HepG2 (cell line): Measurements from ENCODE around the gene GTF2I. TPM values are rescaled to one million over a fixed set of nuclear protein-coding genes. Genes with fewer than 3 reads are reported as not detected.

Experiments used
- CHD2 ChIP-seq: IDR thresholded peaks from 2 replicates; pipeline ENCODE4 v1.6.1; 2011; ENCODE audit warnings: low read depth, low read length, improper control_type of control experiment
- DMAP1 ChIP-seq: IDR thresholded peaks from 2 replicates; pipeline ENCODE4 v1.6.1; 2016
- FOXA1 ChIP-seq, 2 experiments: fragments of 450-650 bp in 1 of 2; sonication (generic) in 1 of 2; formaldehyde crosslinking in 1 of 2; IDR thresholded peaks; 2 replicates each; pipeline versions ENCODE4 v1.4.0 to v1.6.1; 2016 to 2020; ENCODE audit warnings: missing genetic modification reagents in 1 of 2
- HNF4A ChIP-seq: sonication (generic); formaldehyde crosslinking; IDR thresholded peaks from 2 replicates; pipeline ENCODE4 v1.4.0; 2020; ENCODE audit warnings: missing genetic modification reagents
- MED1 ChIP-seq: sonication (generic); formaldehyde crosslinking; IDR thresholded peaks from 2 replicates; pipeline ENCODE4 v1.4.0; 2020; ENCODE audit warnings: missing genetic modification reagents
- NKX3-1 ChIP-seq: sonication (generic); formaldehyde crosslinking; IDR thresholded peaks from 2 replicates; pipeline ENCODE4 v1.5.0; 2020; ENCODE audit warnings: missing genetic modification reagents
- PHF21A ChIP-seq: sonication (generic); formaldehyde crosslinking; IDR thresholded peaks from 2 replicates; pipeline ENCODE4 v1.5.0; 2020; ENCODE audit warnings: mild to moderate bottlenecking, missing genetic modification reagents
- RAD21 ChIP-seq: fragments of 450-650 bp; formaldehyde crosslinking; IDR thresholded peaks from 2 replicates; pipeline ENCODE4 v1.5.0; 2020; ENCODE audit warnings: mild to moderate bottlenecking
- RBFOX2 ChIP-seq: fragments of 200-400 bp; formaldehyde crosslinking; IDR thresholded peaks from 2 replicates; pipeline ENCODE4 v1.6.1; 2017; ENCODE audit warnings: low read depth, mild to moderate bottlenecking, low read length
- SAP130 ChIP-seq: IDR thresholded peaks from 2 replicates; pipeline ENCODE4 v1.6.1; 2016; ENCODE audit warnings: low read depth
- SMYD3 ChIP-seq: sonication (generic); formaldehyde crosslinking; IDR thresholded peaks from 2 replicates; pipeline ENCODE4 v1.8.1; 2023; ENCODE audit warnings: mild to moderate bottlenecking, missing genetic modification reagents
- SOX5 ChIP-seq: IDR thresholded peaks from 2 replicates; pipeline ENCODE4 v1.6.1; 2016; ENCODE audit warnings: borderline replicate concordance
- THAP11 ChIP-seq: IDR thresholded peaks from 2 replicates; pipeline ENCODE4 v1.6.1; 2016; ENCODE audit warnings: missing biosample characterization, missing genetic modification reagents
- YEATS4 ChIP-seq: sonication (generic); formaldehyde crosslinking; IDR thresholded peaks from 2 replicates; pipeline ENCODE4 v1.4.0; 2020; ENCODE audit warnings: missing genetic modification reagents, borderline replicate concordance
- ZBTB20 ChIP-seq: sonication (generic); formaldehyde crosslinking; IDR thresholded peaks from 2 replicates; pipeline ENCODE4 v1.8.1; 2023; ENCODE audit warnings: missing genetic modification reagents, low read depth, mild to moderate bottlenecking, borderline replicate concordance
- ZBTB7B ChIP-seq: sonication (generic); formaldehyde crosslinking; IDR thresholded peaks from 2 replicates; pipeline ENCODE4 v1.4.0; 2020; ENCODE audit warnings: missing genetic modification reagents
- ZNF260 ChIP-seq: sonication (generic); formaldehyde crosslinking; IDR thresholded peaks from 2 replicates; pipeline ENCODE4 v1.4.0; 2020; ENCODE audit warnings: missing genetic modification reagents, low read depth, mild to moderate bottlenecking, borderline replicate concordance
- ZNF317 ChIP-seq: sonication (generic); formaldehyde crosslinking; IDR thresholded peaks from 2 replicates; pipeline ENCODE4 v1.5.0; 2020; ENCODE audit warnings: mild to moderate bottlenecking, missing genetic modification reagents
- polyA plus RNA-seq, 8 experiments: library from polyadenylated mRNA; depleted of rRNA in 3 of 8; stranded (reverse) in 7 of 8; unstranded in 1 of 8; fragments of >200 nt; fragmentation: Illumina TruSeq in 4 of 8; extraction: Trizol in 4 of 8; gene quantifications; 2 replicates each; pipeline versions ENCODE4 v1.2.1 to v1.2.3, GENCODE V29; 2011 to 2016; ENCODE audit warnings: low read depth in 4 of 8, missing spikeins in 1 of 8, mixed read lengths in 1 of 8; ENCODE audit not compliant: insufficient read depth in 1 of 8
- total RNA-seq, 5 experiments: library from RNA; depleted of rRNA; stranded (reverse); fragments of >200 nt; fragmentation: Illumina TruSeq; extraction: Trizol; gene quantifications; 2 replicates each; pipeline ENCODE4 v1.2.3, GENCODE V29; 2016; ENCODE audit warnings: low read depth in 1 of 5
- TF ChIP-seq, protein P1 (sequence below): sonication (generic); formaldehyde crosslinking; IDR thresholded peaks from 2 replicates; pipeline ENCODE4 v1.4.0; 2020; ENCODE audit warnings: missing genetic modification reagents
- TF ChIP-seq, protein P2 (sequence below): IDR thresholded peaks from 2 replicates; pipeline ENCODE4 v1.6.1; 2012; ENCODE audit warnings: inconsistent platforms
- TF ChIP-seq, protein P3 (sequence below): sonication (generic); formaldehyde crosslinking; IDR thresholded peaks from 2 replicates; pipeline ENCODE4 v1.5.1; 2020; ENCODE audit warnings: mild to moderate bottlenecking, missing genetic modification reagents
- TF ChIP-seq, protein P4 (sequence below): sonication (generic); formaldehyde crosslinking; IDR thresholded peaks from 2 replicates; pipeline ENCODE4 v1.4.0; 2020; ENCODE audit warnings: missing genetic modification reagents

The GTF2I gene
- total and polyA plus RNA-seq, 2 of the 13 experiments (the other 11 are each of a cell fraction or from before 2014, with no cell fraction given) = 74.6 to 125 TPM

DNA sequence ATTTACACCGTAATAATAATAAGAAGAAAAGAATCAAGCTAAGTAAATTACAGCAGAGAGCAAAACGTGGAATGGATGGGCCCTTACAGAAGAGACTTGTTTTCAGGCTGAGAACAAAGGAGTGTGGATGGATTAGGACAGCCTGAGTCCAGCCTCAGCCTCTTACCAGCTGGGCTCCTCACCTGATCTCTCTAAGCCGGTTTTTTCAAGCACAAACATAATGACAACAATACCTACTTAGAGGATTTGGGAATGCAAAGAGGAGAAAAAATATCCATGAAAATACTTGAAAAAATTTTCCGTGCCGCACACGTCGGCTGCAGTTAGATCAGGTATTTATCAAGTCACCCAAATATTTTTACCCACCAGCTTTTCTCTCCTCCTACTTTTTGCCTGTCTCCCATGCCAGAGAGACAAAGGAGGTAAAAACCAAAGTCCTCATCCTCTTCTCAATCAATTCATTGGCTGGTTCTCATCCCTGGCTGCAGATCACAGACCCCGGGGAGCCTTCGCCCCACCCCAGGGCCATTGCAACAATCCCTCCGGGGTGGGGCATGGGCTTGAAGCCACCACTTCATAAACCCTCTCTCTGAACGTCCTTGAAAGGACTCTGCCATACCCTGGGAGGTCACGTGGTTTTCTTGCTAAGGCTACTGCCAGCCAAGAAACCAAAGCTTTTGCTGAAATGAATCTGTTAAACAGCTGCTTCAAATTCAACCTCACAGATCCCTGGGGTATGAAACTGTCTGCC, 29.7 kb upstream of the GTF2I start (continued):
- TF ChIP-seq, protein P1, sequence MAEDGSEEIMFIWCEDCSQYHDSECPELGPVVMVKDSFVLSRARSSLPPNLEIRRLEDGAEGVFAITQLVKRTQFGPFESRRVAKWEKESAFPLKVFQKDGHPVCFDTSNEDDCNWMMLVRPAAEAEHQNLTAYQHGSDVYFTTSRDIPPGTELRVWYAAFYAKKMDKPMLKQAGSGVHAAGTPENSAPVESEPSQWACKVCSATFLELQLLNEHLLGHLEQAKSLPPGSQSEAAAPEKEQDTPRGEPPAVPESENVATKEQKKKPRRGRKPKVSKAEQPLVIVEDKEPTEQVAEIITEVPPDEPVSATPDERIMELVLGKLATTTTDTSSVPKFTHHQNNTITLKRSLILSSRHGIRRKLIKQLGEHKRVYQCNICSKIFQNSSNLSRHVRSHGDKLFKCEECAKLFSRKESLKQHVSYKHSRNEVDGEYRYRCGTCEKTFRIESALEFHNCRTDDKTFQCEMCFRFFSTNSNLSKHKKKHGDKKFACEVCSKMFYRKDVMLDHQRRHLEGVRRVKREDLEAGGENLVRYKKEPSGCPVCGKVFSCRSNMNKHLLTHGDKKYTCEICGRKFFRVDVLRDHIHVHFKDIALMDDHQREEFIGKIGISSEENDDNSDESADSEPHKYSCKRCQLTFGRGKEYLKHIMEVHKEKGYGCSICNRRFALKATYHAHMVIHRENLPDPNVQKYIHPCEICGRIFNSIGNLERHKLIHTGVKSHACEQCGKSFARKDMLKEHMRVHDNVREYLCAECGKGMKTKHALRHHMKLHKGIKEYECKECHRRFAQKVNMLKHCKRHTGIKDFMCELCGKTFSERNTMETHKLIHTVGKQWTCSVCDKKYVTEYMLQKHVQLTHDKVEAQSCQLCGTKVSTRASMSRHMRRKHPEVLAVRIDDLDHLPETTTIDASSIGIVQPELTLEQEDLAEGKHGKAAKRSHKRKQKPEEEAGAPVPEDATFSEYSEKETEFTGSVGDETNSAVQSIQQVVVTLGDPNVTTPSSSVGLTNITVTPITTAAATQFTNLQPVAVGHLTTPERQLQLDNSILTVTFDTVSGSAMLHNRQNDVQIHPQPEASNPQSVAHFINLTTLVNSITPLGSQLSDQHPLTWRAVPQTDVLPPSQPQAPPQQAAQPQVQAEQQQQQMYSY (CRISPR knock-in tag) = peak; percentile 87
- TF ChIP-seq MED1 (CRISPR knock-in tag) = peak; percentile 46; the same call in 1 of the 2 replicates
- TF ChIP-seq, protein P2, sequence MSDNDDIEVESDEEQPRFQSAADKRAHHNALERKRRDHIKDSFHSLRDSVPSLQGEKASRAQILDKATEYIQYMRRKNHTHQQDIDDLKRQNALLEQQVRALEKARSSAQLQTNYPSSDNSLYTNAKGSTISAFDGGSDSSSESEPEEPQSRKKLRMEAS = 0 out of 2 replicates have a peak, but pooled peaks have one; percentile 8
- TF ChIP-seq ZBTB7B = peak; percentile 77; the same call in 1 of the 2 replicates
- TF ChIP-seq SAP130 = peak; percentile 54; the same call in 1 of the 2 replicates
- no peak for TF ChIP-seq NKX3-1 (CRISPR knock-in tag)
- no peak for TF ChIP-seq ZNF260 (CRISPR knock-in tag)
- 0 out of 2 replicates have a peak, but pooled peaks have one; percentile 27 for TF ChIP-seq RBFOX2
- TF ChIP-seq, protein P3, sequence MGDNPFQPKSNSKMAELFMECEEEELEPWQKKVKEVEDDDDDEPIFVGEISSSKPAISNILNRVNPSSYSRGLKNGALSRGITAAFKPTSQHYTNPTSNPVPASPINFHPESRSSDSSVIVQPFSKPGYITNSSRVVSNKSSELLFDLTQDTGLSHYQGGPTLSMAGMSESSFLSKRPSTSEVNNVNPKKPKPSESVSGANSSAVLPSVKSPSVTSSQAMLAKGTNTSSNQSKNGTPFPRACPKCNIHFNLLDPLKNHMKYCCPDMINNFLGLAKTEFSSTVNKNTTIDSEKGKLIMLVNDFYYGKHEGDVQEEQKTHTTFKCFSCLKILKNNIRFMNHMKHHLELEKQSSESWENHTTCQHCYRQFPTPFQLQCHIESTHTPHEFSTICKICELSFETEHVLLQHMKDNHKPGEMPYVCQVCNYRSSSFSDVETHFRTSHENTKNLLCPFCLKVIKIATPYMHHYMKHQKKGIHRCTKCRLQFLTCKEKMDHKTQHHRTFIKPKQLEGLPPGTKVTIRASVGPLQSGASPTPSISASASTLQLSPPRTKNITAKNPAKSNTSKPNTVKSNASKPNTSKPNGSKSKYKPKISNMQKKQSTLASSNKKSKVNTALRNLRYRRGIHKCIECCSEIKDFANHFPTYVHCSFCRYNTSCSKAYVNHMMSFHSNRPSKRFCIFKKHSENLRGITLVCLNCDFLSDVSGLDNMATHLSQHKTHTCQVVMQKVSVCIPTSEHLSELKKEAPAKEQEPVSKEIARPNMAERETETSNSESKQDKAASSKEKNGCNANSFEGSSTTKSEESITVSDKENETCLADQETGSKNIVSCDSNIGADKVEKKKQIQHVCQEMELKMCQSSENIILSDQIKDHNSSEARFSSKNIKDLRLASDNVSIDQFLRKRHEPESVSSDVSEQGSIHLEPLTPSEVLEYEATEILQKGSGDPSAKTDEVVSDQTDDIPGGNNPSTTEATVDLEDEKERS = no peak
- TF ChIP-seq, protein P4, sequence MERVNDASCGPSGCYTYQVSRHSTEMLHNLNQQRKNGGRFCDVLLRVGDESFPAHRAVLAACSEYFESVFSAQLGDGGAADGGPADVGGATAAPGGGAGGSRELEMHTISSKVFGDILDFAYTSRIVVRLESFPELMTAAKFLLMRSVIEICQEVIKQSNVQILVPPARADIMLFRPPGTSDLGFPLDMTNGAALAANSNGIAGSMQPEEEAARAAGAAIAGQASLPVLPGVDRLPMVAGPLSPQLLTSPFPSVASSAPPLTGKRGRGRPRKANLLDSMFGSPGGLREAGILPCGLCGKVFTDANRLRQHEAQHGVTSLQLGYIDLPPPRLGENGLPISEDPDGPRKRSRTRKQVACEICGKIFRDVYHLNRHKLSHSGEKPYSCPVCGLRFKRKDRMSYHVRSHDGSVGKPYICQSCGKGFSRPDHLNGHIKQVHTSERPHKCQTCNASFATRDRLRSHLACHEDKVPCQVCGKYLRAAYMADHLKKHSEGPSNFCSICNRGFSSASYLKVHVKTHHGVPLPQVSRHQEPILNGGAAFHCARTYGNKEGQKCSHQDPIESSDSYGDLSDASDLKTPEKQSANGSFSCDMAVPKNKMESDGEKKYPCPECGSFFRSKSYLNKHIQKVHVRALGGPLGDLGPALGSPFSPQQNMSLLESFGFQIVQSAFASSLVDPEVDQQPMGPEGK (CRISPR knock-in tag) = peak; percentile 94
- no peak for TF ChIP-seq FOXA1 (IDR thresholded peaks at IDR 0.05)
- TF ChIP-seq FOXA1 (CRISPR knock-in tag; IDR thresholded peaks at IDR 0.05) = no peak
- TF ChIP-seq HNF4A (CRISPR knock-in tag) = peak; percentile 59
- TF ChIP-seq SOX5 = peak; percentile 45; the same call in 1 of the 2 replicates
- peak; percentile 45; the same call in 1 of the 2 replicates for TF ChIP-seq THAP11 (CRISPR knock-in tag)
- TF ChIP-seq YEATS4 (CRISPR knock-in tag) = peak; percentile 61; the same call in 1 of the 2 replicates
- TF ChIP-seq DMAP1 = no peak
- 0 out of 2 replicates have a peak, but pooled peaks have one; percentile 49 for TF ChIP-seq PHF21A (CRISPR knock-in tag)
- no peak for TF ChIP-seq ZBTB20 (CRISPR knock-in tag)
- no peak for TF ChIP-seq SMYD3 (CRISPR knock-in tag)
- TF ChIP-seq CHD2 = no peak
- peak; percentile 18; the same call in 1 of the 2 replicates for TF ChIP-seq RAD21 (CRISPR knock-in tag)
- TF ChIP-seq ZNF317 (CRISPR knock-in tag) = no peak
